SKM-1 (cell line): ENCODE data around the gene HOXB8.

Experiments used
- DNase-seq: peaks from one replicate; lab custom pipeline; 2025; ENCODE audit not compliant: unreplicated experiment; lab: John Stamatoyannopoulos, UW

The HOXB8 gene

GRCh38 chr17:48615047-48615962 is at the start of gene HOXB8:
Gene HOXB8 (minus strand): TSS chr17:48615292. CDS start chr17:48614704, 588 bp downstream.
- DNase-seq = no peak

- no peak for DNase-seq
Measured at GRCh38 chr17:48663134-48663924, 48.2 kb upstream of the HOXB8 start.

- DNase-seq = no peak
Measured at GRCh38 chr17:48655913-48656312, 40.8 kb upstream of the HOXB8 start.

- DNase-seq = no peak
Measured at GRCh38 chr17:48649741-48650140, 34.6 kb upstream of the HOXB8 start.

- DNase-seq = no peak
Measured at GRCh38 chr17:48647963-48648245, 32.8 kb upstream of the HOXB8 start.

- no peak for DNase-seq
Measured at GRCh38 chr17:48647103-48647962, 32.2 kb upstream of the HOXB8 start.

GRCh38 chr17:48646183-48647102 is 31.4 kb upstream of the HOXB8 start:
- DNase-seq = no peak

- no peak for DNase-seq
Measured at GRCh38 chr17:48645639-48646182, 30.6 kb upstream of the HOXB8 start.

GRCh38 chr17:48644910-48645557 is 29.9 kb upstream of the HOXB8 start:
- no peak for DNase-seq

GRCh38 chr17:48644159-48644558 is 29.1 kb upstream of the HOXB8 start:
- DNase-seq = no peak

- no peak for DNase-seq
Measured at GRCh38 chr17:48643697-48644012, 28.6 kb upstream of the HOXB8 start.

GRCh38 chr17:48642843-48643696 is 28.0 kb upstream of the HOXB8 start:
- DNase-seq = no peak

- no peak for DNase-seq
Measured at GRCh38 chr17:48642059-48642842, 27.2 kb upstream of the HOXB8 start.

- no peak for DNase-seq
Measured at GRCh38 chr17:48641541-48642058, 26.5 kb upstream of the HOXB8 start.

- no peak for DNase-seq
Measured at GRCh38 chr17:48640858-48641180, 25.7 kb upstream of the HOXB8 start.

- DNase-seq = no peak
Measured at GRCh38 chr17:48639982-48640857, 25.1 kb upstream of the HOXB8 start.

GRCh38 chr17:48639136-48639535 is 24.0 kb upstream of the HOXB8 start:
- no peak for DNase-seq
